Hematopoietic multipotent progenitor cell treated with erythropoietin and hydrocortisone succinate and interleukin-3 and kit ligand, for 17 days (in vitro differentiated cells): ENCODE data around the gene GPR82.
"Not testable (repeated sequence)": the region's sequence is repeated elsewhere in the genome, so short reads cannot be mapped to it uniquely, and the experiment has no call there.

Experiments
- DNase-seq: peaks from one replicate; pipeline ENCODE4 v3.0.0-alpha.2; 2015; ENCODE audit warnings: low spot score

Gene GPR82

GRCh38 chrX:41723826-41724225 lies at the start of gene GPR82:
TSS of gene GPR82 (plus strand) at chrX:41724181. CDS start at chrX:41727027, 2,846 bp downstream.
- no peak for DNase-seq

GRCh38 chrX:41676361-41676760 lies 47.6 kb upstream of the GPR82 start:
- DNase-seq, result not testable (repeated sequence)

GRCh38 chrX:41677183-41678060 lies 46.6 kb upstream of the GPR82 start:
- no peak for DNase-seq

GRCh38 chrX:41684138-41684537 lies 39.8 kb upstream of the GPR82 start:
- no peak for DNase-seq

GRCh38 chrX:41684940-41685339 lies 39.0 kb upstream of the GPR82 start:
- DNase-seq, result no peak

GRCh38 chrX:41686788-41687187 lies 37.2 kb upstream of the GPR82 start:
- no peak for DNase-seq

GRCh38 chrX:41688156-41688555 lies 35.8 kb upstream of the GPR82 start:
- DNase-seq, result no peak

- no peak for DNase-seq
Observed at GRCh38 chrX:41688835-41689234, 35.1 kb upstream of the GPR82 start, which contains the start of gene GPR34. TSS of gene GPR34 (plus strand) at chrX:41688973. CDS start at chrX:41695634, 6,661 bp downstream.

GRCh38 chrX:41689711-41690110 lies 34.3 kb upstream of the GPR82 start:
- DNase-seq, result no peak

GRCh38 chrX:41692162-41692749 lies 31.7 kb upstream of the GPR82 start:
- no peak for DNase-seq

GRCh38 chrX:41693024-41693423 lies 31.0 kb upstream of the GPR82 start:
- DNase-seq, result no peak

- DNase-seq, result no peak
Observed at GRCh38 chrX:41695426-41695825, 28.6 kb upstream of the GPR82 start.

GRCh38 chrX:41703574-41704029 lies 20.4 kb upstream of the GPR82 start:
- no peak for DNase-seq

GRCh38 chrX:41705042-41705441 lies 18.9 kb upstream of the GPR82 start:
- no peak for DNase-seq

GRCh38 chrX:41705680-41706374 lies 18.2 kb upstream of the GPR82 start:
- DNase-seq, result no peak

- no peak for DNase-seq
Observed at GRCh38 chrX:41707218-41707617, 16.8 kb upstream of the GPR82 start.

GRCh38 chrX:41708486-41708885 lies 15.5 kb upstream of the GPR82 start:
- no peak for DNase-seq

GRCh38 chrX:41711021-41711667 lies 12.8 kb upstream of the GPR82 start:
- DNase-seq, result no peak

- no peak for DNase-seq
Observed at GRCh38 chrX:41716222-41716621, 7.8 kb upstream of the GPR82 start.

GRCh38 chrX:41716767-41717473 lies 7.1 kb upstream of the GPR82 start:
- no peak for DNase-seq

- no peak for DNase-seq
Observed at GRCh38 chrX:41718481-41719235, 5.3 kb upstream of the GPR82 start.
